Neural cell (in vitro differentiated cells): ENCODE data around the gene CALHM1. TPM values are rescaled to one million over a fixed set of nuclear protein-coding genes. Genes with fewer than 3 reads are reported as not detected.

ENCODE experiments used
- H2AFZ ChIP-seq: fragments of 200-600, 300-800 bp; sonication (generic), shearing (Covaris generic); 2 replicates; pipeline ENCODE4 v1.6.0; 2014; ENCODE audit warnings: low read depth, mild to moderate bottlenecking, antibody characterized with exemption, low read length, moderate library complexity
- H3F3A ChIP-seq: fragments of 200-600 bp; shearing (Covaris generic); 2 replicates; pipeline ENCODE4 v1.6.1; 2016; ENCODE audit warnings: mild to moderate bottlenecking, moderate library complexity, mixed read lengths, antibody characterized with exemption, low read length; ENCODE audit not compliant: insufficient read depth, poor library complexity, severe bottlenecking
- H3K27ac ChIP-seq: fragments of 200-600, 300-800 bp; sonication (generic), shearing (Covaris generic); 2 replicates; pipeline ENCODE4 v1.5.1; 2014; ENCODE audit warnings: mild to moderate bottlenecking, low read length, moderate library complexity
- H3K27me3 ChIP-seq: fragments of 300-800, 200-600 bp; sonication (generic), shearing (Covaris generic); 2 replicates; pipeline ENCODE4 v1.6.0; 2014; ENCODE audit warnings: mild to moderate bottlenecking, low read depth, low read length, moderate library complexity; ENCODE audit not compliant: insufficient read depth
- H3K36me3 ChIP-seq: fragments of 300-800, 200-600 bp; sonication (generic), shearing (Covaris generic); 2 replicates; pipeline ENCODE4 v1.5.1; 2014; ENCODE audit warnings: mild to moderate bottlenecking, antibody characterized with exemption, low read length, moderate library complexity; ENCODE audit not compliant: insufficient read depth
- H3K4me2 ChIP-seq: fragments of 300-800, 200-600 bp; sonication (generic), shearing (Covaris generic); 2 replicates; pipeline ENCODE4 v1.6.0; 2014; ENCODE audit warnings: mild to moderate bottlenecking, low read length
- H3K4me3 ChIP-seq: fragments of 300-800, 200-600 bp; sonication (generic), shearing (Covaris generic); 2 replicates; pipeline ENCODE4 v1.5.1; 2014; ENCODE audit warnings: mild to moderate bottlenecking, low read length, moderate library complexity
- H3K79me2 ChIP-seq: fragments of 200-600 bp; shearing (Covaris generic); replicated peaks from 2 replicates; pipeline ENCODE4 v1.6.0; 2014; ENCODE audit warnings: mild to moderate bottlenecking, low read length, moderate library complexity; ENCODE audit not compliant: insufficient read depth
- H3K9ac ChIP-seq: fragments of 300-800, 200-600 bp; sonication (generic), shearing (Covaris generic); 2 replicates; pipeline ENCODE4 v1.6.1; 2016; ENCODE audit warnings: mild to moderate bottlenecking, low read length, mixed read lengths
- H3K9me2 ChIP-seq: fragments of 200-600 bp; shearing (Covaris generic); 2 replicates; pipeline ENCODE4 v1.6.1; 2016; ENCODE audit warnings: mild to moderate bottlenecking, low read length, mixed read lengths; ENCODE audit not compliant: insufficient read depth
- H3K9me3 ChIP-seq: fragments of 200-600, 300-800 bp; sonication (generic), shearing (Covaris generic); 2 replicates; pipeline ENCODE4 v1.6.1; 2016; ENCODE audit warnings: mild to moderate bottlenecking, mixed run types, low read length, moderate library complexity, mixed read lengths
- H4K20me1 ChIP-seq: fragments of 200-600 bp; shearing (Covaris generic); 2 replicates; pipeline ENCODE4 v1.6.1; 2016; ENCODE audit warnings: mild to moderate bottlenecking, mixed run types; ENCODE audit not compliant: insufficient read depth
- CTCF ChIP-seq: fragments of 450-650 bp; IDR thresholded peaks from 2 replicates; pipeline ENCODE4 v1.5.1; 2014; ENCODE audit warnings: antibody characterized with exemption, mild to moderate bottlenecking, moderate library complexity; ENCODE audit not compliant: poor library complexity, severe bottlenecking
- EP300 ChIP-seq: fragments of 450-650 bp; conservative IDR thresholded peaks from 2 replicates; pipeline ENCODE4 v1.6.1; 2014; ENCODE audit warnings: antibody characterized with exemption, mild to moderate bottlenecking, moderate library complexity; ENCODE audit not compliant: poor library complexity, severe bottlenecking
- EZH2 ChIP-seq: fragments of 200-600, 300-800 bp; shearing (Covaris generic), sonication (generic); IDR thresholded peaks from 2 replicates; pipeline ENCODE4 v1.6.1; 2014; ENCODE audit warnings: antibody characterized with exemption, low read length, borderline replicate concordance, mild to moderate bottlenecking; ENCODE audit not compliant: insufficient read depth, poor library complexity, severe bottlenecking
- MXI1 ChIP-seq: fragments of 450-650 bp; conservative IDR thresholded peaks from 2 replicates; pipeline ENCODE4 v1.6.1; 2014; ENCODE audit warnings: antibody characterized with exemption, mild to moderate bottlenecking; ENCODE audit not compliant: poor library complexity, severe bottlenecking
- POLR2AphosphoS5 ChIP-seq: IDR thresholded peaks from 2 replicates; pipeline ENCODE4 v1.6.1; 2012
- RAD21 ChIP-seq: fragments of 450-650 bp; conservative IDR thresholded peaks from 2 replicates; pipeline ENCODE4 v1.6.1; 2014; ENCODE audit warnings: antibody characterized with exemption, mild to moderate bottlenecking, moderate library complexity
- SMC3 ChIP-seq: fragments of 450-650 bp; conservative IDR thresholded peaks from 2 replicates; pipeline ENCODE4 v1.6.1; 2014; ENCODE audit warnings: antibody characterized with exemption, mild to moderate bottlenecking, moderate library complexity; ENCODE audit not compliant: poor library complexity
- TAF1 ChIP-seq: IDR thresholded peaks from 2 replicates; pipeline ENCODE4 v1.6.1; 2012; ENCODE audit warnings: low read depth
- polyA plus RNA-seq: library from polyadenylated mRNA; depleted of rRNA; stranded (reverse); fragments of >200 nt; gene quantifications from 2 replicates; pipeline ENCODE4 v1.2.3, GENCODE V29; 2014
- TF ChIP-seq, protein P1 (sequence below): IDR thresholded peaks from 2 replicates; pipeline ENCODE4 v1.6.1; 2012; ENCODE audit warnings: borderline replicate concordance

CALHM1 gene
- polyA plus RNA-seq, 1 donor from 2014 or later, result not detected

GRCh38 chr10:103474077-103474476 lies 15.4 kb upstream of the CALHM1 start:
- TF ChIP-seq MXI1, result no peak
- no peaks in the 10 kb centered on the region for H3K27me3 ChIP-seq
- no peak overlapping the region for H3K4me3 ChIP-seq
- no peaks in the 10 kb centered on the region for H3K36me3 ChIP-seq
- no peaks in the 10 kb centered on the region for H3K9me3 ChIP-seq
- H3K9me2 ChIP-seq, result no peaks in the 10 kb centered on the region
- H3K4me2 ChIP-seq, result no peak overlapping the region
- H3F3A ChIP-seq, result no peaks in the 10 kb centered on the region
- H2AFZ ChIP-seq, result no peak overlapping the region
- H3K79me2 ChIP-seq, result no peaks in the 10 kb centered on the region
- H3K9ac ChIP-seq, result no peak overlapping the region
- H4K20me1 ChIP-seq, result no peaks in the 10 kb centered on the region
- no peak overlapping the region for H3K27ac ChIP-seq

- H3K27ac ChIP-seq, result no peak overlapping the region
- H4K20me1 ChIP-seq, result no peaks in the 10 kb centered on the region
- no peak overlapping the region for H3K4me3 ChIP-seq
- no peak overlapping the region for H2AFZ ChIP-seq
- no peaks in the 10 kb centered on the region for H3K27me3 ChIP-seq
- H3K4me2 ChIP-seq, result no peak overlapping the region
- H3K9me2 ChIP-seq, result no peaks in the 10 kb centered on the region
- H3F3A ChIP-seq, result no peaks in the 10 kb centered on the region
- H3K9me3 ChIP-seq, result no peaks in the 10 kb centered on the region
- H3K79me2 ChIP-seq, result no peaks in the 10 kb centered on the region
- TF ChIP-seq MXI1 (no peak), TAF1 (no peak), POLR2AphosphoS5 (no peak), RAD21 (no peak), SMC3 (no peak), CTCF (no peak), EZH2 (no peak), EP300 (no peak)
- TF ChIP-seq, protein P1, sequence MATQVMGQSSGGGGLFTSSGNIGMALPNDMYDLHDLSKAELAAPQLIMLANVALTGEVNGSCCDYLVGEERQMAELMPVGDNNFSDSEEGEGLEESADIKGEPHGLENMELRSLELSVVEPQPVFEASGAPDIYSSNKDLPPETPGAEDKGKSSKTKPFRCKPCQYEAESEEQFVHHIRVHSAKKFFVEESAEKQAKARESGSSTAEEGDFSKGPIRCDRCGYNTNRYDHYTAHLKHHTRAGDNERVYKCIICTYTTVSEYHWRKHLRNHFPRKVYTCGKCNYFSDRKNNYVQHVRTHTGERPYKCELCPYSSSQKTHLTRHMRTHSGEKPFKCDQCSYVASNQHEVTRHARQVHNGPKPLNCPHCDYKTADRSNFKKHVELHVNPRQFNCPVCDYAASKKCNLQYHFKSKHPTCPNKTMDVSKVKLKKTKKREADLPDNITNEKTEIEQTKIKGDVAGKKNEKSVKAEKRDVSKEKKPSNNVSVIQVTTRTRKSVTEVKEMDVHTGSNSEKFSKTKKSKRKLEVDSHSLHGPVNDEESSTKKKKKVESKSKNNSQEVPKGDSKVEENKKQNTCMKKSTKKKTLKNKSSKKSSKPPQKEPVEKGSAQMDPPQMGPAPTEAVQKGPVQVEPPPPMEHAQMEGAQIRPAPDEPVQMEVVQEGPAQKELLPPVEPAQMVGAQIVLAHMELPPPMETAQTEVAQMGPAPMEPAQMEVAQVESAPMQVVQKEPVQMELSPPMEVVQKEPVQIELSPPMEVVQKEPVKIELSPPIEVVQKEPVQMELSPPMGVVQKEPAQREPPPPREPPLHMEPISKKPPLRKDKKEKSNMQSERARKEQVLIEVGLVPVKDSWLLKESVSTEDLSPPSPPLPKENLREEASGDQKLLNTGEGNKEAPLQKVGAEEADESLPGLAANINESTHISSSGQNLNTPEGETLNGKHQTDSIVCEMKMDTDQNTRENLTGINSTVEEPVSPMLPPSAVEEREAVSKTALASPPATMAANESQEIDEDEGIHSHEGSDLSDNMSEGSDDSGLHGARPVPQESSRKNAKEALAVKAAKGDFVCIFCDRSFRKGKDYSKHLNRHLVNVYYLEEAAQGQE, result no peak
- H3K9ac ChIP-seq, result no peak overlapping the region
- H3K36me3 ChIP-seq, result no peaks in the 10 kb centered on the region
Measured at GRCh38 chr10:103473261-103473671, 14.6 kb upstream of the CALHM1 start.

GRCh38 chr10:103472005-103472404 lies 13.3 kb upstream of the CALHM1 start:
- Histone ChIP-seq H3K79me2 (no peaks in the 10 kb centered on the region), H3F3A (no peaks in the 10 kb centered on the region), H2AFZ (no peak overlapping the region), H3K27ac (no peak overlapping the region), H3K9me3 (no peaks in the 10 kb centered on the region), H3K4me2 (no peak overlapping the region), H4K20me1 (no peaks in the 10 kb centered on the region), H3K9ac (no peak overlapping the region), H3K36me3 (no peaks in the 10 kb centered on the region), H3K27me3 (no peaks in the 10 kb centered on the region), H3K4me3 (no peak overlapping the region), H3K9me2 (no peaks in the 10 kb centered on the region)
- TF ChIP-seq, protein P1, result no peak
- TF ChIP-seq SMC3, result no peak
- TF ChIP-seq CTCF, result no peak
- TF ChIP-seq TAF1, result no peak
- TF ChIP-seq MXI1, result no peak
- no peak for TF ChIP-seq EZH2
- no peak for TF ChIP-seq EP300
- TF ChIP-seq POLR2AphosphoS5, result no peak
- TF ChIP-seq RAD21, result no peak
